Activated naive CD4-positive, alpha-beta T cell (primary cell): ENCODE results near the gene PIK3C2G.

Source experiments
- DNase-seq, 4 experiments: peaks; one replicate each; lab custom pipeline; 2025; lab: John Stamatoyannopoulos, UW

PIK3C2G gene

DNA sequence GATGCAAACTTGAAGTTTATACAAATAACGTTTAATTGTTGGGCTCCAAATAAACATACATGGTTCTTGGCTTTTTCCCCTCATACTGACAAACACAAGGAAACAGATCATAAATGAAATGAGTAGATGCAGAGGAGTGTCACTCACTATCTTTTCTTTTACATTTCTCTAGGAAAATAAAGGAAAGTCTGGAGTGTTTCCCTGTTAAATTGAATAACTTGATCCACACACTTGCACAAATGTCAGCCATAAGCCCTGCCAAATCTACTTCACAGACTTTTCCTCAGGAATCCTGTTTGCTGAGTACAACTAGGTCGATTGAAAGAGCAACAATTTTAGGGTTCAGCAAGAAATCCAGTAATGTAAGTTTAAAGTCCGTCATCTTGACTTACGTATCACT, 301.2 kb downstream of the PIK3C2G start:
- DNase-seq: no peak

DNA sequence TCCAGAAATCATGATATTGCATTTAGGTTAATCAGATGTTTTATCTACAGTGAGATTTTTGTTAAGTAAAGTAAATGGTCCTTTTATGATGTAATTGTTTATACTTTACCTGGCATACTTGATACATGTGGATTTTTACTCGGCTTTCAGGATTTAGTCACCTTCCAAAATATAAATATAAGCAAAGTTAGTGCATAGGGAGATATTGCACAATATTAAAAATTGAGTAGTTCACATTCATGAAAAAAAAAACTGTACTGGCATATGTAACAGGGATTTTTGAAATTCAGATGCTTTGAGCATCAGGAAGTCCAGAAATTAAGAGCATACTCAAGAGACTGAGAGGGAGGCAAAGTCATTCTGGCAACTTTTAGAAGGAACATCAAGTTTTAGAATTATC, 303.0 kb downstream of the PIK3C2G start:
- DNase-seq: no peak

DNA sequence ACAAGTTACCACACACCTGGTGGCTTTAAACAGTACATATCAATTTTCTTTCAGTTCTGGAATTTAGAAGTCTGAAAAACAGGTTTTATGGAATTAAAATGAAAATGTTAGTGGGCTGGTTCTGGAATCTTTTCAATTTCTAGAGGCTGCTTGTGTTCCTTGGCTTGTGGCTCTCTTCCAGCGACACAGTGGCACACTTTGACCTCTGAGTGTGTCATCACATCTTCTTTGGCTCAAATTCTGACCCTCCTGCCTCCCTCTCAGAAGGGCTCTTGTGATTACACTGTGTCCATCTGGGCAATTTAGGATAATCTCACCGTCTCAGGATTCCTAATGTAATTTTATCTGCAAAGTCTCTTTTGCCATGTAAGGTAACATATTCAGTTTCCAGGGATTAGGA, 306.5 kb downstream of the PIK3C2G start:
- DNase-seq: no peak

DNA sequence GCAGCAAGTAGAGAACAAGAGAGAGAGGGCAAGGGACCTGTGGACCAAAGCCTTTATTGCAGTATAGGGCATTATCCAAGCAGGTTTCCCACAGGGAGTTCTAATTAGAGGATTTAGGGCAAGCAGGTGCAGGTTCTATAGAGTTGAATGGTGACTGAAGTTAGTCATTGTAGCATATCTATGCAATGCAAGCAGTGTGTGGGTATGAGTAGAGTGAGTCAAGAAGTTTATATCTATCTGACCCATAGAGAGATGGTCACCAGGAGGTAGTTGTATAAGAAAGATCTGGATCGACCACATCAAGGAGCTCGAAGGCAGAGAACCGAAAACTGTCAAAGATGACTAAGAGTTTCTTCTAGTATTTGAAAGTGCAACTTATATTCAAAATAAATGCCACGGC, 309.2 kb downstream of the PIK3C2G start:
- no peak for DNase-seq

GRCh38 chr12:18576104-18576626, 314.8 kb downstream of the PIK3C2G start:
- no peak for DNase-seq

DNA sequence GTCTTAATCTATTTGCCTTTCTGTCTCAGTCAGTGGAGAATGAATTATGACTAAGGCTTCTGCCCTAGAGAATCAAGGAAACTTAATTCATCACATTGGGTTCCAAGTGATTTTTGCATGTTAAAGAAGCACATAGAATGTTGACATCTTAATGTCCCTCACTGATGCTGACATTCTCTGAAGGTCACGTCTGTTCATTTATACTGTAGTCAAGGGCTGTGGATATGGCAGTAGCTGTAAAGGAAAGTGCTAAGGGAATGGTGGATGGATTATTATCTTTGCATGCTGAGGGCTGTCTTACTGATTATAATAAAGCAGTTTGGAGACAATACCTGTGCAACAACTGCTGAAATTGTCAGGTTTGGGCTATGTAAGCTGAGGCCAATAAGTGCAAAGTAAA, 315.3 kb downstream of the PIK3C2G start:
- DNase-seq: no peak

DNA sequence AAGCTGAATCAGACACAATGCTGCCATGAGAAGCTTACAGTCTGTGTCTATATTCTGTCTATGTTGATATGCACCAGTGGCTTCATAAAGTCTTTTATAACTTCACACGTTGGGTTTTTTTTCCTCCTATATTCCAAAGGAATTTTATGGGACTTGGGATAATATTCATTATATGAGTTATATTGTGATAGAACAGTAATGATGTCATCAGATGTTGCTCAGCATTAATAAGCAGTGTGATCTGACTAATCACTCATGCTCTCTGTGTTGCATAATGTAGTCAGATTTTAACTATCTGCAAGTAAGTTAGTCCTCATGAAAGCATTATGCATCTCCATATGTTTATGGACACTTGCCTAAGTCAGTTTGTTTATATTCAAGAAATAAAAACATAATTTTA, 316.9 kb downstream of the PIK3C2G start:
- no peak for DNase-seq

- DNase-seq: no peak
Observed at GRCh38 chr12:18580291-18580690, 319.0 kb downstream of the PIK3C2G start.

- DNase-seq: no peak
Observed at GRCh38 chr12:18580706-18581105, 319.4 kb downstream of the PIK3C2G start.

- no peak for DNase-seq
Observed at GRCh38 chr12:18581232-18581962, 320.1 kb downstream of the PIK3C2G start.

GRCh38 chr12:18583655-18584054, 322.3 kb downstream of the PIK3C2G start:
- no peak for DNase-seq

DNA sequence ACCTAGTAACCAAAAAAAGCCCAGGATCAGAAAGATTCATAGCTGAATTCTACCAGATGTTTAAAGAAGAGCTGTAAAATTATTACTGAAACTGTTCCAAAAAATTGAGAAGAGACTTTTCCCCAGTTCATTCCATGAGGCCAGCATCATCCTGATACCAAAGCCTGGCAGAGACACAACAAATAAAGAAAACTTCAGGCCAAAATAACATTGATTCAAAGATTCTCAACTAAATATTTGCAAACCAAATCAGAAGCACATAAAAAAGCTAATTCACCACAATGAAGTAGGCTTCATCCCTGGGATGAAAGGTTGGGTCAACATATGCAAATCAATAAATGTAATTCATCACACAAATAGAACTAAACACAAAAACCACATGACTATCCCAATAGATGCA, 325.3 kb downstream of the PIK3C2G start:
- DNase-seq: no peak

DNA sequence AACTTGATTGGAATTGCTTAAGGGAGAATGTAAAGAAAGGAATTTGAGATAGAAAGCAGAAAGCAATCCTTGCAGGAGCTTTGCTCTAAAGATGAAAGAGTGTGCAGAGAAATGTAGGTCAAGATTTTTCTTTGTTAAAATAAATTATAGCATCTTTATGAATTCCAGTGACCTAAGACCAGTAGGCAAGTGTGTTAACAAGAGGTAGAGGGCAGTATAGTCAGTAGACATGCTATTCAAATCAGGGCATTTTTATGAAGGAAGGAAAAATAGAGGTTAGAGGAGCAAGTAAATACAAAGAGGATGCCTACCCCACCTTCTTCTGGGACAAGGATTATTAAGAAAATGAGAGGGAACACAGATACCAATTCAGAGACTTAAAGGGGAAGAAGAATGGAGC, 328.0 kb downstream of the PIK3C2G start:
- DNase-seq: no peak

DNA sequence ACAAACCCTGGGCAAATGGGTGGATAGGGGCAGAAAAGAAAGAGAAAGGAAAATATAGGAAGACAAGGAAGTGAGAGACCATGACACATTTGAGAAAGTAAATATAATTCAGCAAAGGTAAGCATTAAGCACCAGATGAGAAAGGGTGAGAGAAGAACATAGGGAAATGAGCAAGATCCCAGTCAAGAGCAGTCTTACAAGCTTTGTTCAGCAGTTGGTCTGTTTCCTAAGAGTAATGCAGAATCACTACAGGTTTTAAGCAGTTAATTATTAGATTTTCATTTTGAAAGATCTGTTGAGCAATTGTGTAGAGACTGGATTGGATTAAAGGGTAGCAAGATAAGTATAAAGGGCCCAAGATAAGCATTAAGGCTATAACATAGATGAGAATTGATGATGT, 330.2 kb downstream of the PIK3C2G start:
- DNase-seq: no peak

DNA sequence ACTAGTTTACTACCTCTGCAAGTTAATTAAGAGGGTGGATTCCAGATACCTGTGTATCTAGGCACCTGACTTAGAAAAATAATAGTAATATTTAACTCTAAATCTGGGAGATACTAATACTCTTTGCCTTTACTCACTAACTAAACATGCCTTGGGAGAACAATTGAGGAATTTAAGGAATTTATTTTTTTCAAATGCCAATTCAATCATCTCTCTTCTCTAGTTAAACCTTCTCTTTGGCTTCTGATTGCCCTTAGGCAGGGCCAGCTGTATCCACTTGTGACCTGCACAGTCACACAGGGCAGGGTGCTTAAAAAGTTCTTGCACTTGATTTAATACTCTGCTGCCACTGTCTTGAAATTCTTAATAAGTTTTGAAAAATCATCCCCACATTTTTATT, 334.1 kb downstream of the PIK3C2G start:
- DNase-seq: no peak

GRCh38 chr12:18601962-18602361, 340.6 kb downstream of the PIK3C2G start:
- no peak for DNase-seq

DNA sequence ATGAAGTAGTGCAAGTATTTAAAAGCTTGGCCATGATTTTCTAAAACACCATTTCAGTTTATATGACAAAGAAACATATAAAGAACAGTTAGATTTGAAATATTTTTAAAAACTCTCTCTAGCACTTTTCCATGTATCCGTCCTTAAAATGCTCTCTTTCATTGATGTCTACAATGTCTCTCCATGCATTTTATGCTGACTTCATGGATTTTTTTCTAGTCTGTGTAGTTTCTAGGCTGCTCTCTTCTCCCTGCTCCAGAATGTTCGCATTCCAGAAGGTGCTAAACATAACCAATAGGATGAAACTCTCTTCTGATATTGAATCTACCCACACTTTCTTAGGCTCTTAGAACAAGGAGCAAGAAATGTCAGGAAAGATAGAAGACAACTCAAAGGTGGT, 351.7 kb downstream of the PIK3C2G start:
- no peak for DNase-seq

- no peak for DNase-seq
Observed at GRCh38 chr12:18620986-18621385, 359.7 kb downstream of the PIK3C2G start.

DNA sequence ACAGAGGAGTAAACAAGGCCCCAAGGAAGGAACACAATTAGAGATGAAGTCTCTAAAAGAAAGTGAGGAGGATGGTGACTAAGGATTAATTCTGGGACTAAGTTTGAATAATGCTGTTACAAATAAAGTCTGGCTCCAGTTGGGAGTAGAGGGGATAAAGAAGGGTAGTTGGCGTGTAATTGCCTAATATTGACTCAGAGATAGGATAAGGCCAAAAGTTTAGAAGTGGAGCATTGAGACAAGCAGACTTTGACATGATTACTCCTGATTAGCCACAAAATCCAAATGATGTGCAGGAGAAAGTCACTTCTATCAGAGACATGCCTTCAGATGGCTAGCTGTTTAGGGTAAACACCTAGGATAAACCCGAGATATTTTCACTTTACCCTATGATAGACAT, 368.1 kb downstream of the PIK3C2G start:
- DNase-seq: no peak

GRCh38 chr12:18629916-18630315, 368.6 kb downstream of the PIK3C2G start:
- DNase-seq: no peak

GRCh38 chr12:18631339-18631738, 370.0 kb downstream of the PIK3C2G start:
- no peak for DNase-seq

- no peak for DNase-seq
Observed at GRCh38 chr12:18632848-18633247, 371.5 kb downstream of the PIK3C2G start.

DNA sequence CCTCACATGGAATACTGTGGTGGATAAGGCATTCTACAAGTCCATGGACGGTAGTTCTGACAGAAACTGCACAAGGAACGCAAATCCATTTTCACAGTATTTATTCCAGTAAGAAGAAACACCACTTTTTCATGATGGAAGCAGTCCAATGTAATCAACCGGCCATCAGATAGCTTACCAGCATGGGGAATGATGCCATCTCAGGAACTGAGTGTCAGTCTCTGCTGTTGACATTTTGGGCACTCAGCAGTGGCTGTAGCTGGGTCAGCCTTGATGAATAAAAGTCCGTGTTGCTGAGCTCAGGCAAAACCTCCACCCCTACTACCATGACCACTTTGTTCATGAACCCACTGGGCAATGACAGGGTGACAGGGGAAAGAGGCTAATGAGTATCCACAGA, 373.1 kb downstream of the PIK3C2G start:
- DNase-seq: no peak

GRCh38 chr12:18640321-18640955, 379.1 kb downstream of the PIK3C2G start:
- DNase-seq: no peak
